HEK293 (cell line): ENCODE results near the gene CNTFR.

Experiments used
- CTCF ChIA-PET: fragments of 350-600 bp; formaldehyde crosslinking; extraction: SDS; loops from one replicate; lab custom pipeline; 2021; ENCODE audit warnings: antibody characterized with exemption; lab: Yijun Ruan, JAX
- POLR2A ChIA-PET: fragments of 300-600 bp; formaldehyde crosslinking; extraction: SDS; loops from one replicate; lab custom pipeline; 2020; ENCODE audit warnings: antibody characterized with exemption, inconsistent platforms; lab: Yijun Ruan, JAX
- H3K27ac ChIP-seq: fragments of 200-500 bp; sonication (Bioruptor generic); 2 replicates; pipeline ENCODE4 v1.5.1; 2014; ENCODE audit warnings: low read depth, low read length, control low read depth, inconsistent platforms; ENCODE audit errors: extremely low read depth
- H3K36me3 ChIP-seq, 2 experiments: fragments of 200-500 bp in 1 of 2; sonication (Bioruptor generic) in 1 of 2; 1 replicate in 1 of 2; 2 replicates in 1 of 2; pipeline ENCODE4 v1.5.1; 2014 to 2017; ENCODE audit warnings: inconsistent platforms in 2 of 2, low read length in 2 of 2; ENCODE audit not compliant: control insufficient read depth in 2 of 2, insufficient read depth in 1 of 2
- H3K4me1 ChIP-seq: fragments of 200-500 bp; sonication (Bioruptor generic); 2 replicates; pipeline ENCODE4 v1.5.1; 2014; ENCODE audit warnings: mild to moderate bottlenecking, low read length, inconsistent platforms; ENCODE audit not compliant: control insufficient read depth, insufficient read depth
- H3K4me3 ChIP-seq: 2 replicates; pipeline ENCODE4 v1.5.1; 2011; ENCODE audit warnings: low read depth, mild to moderate bottlenecking, control low read depth, low read length, moderate library complexity
- H3K9me3 ChIP-seq: fragments of 200-500 bp; sonication (Bioruptor generic); 2 replicates; pipeline ENCODE4 v1.5.1; 2014; ENCODE audit warnings: low read depth, low read length, inconsistent platforms; ENCODE audit not compliant: control insufficient read depth, insufficient read depth
- GLI4 ChIP-seq: fragments of 450-650 bp; formaldehyde crosslinking; IDR thresholded peaks from 2 replicates; pipeline ENCODE4 v1.5.1; 2016; ENCODE audit warnings: missing biosample characterization, missing genetic modification characterization
- KLF8 ChIP-seq: fragments of 450-650 bp; formaldehyde crosslinking; IDR thresholded peaks from 2 replicates; pipeline ENCODE4 v1.5.1; 2016; ENCODE audit warnings: missing biosample characterization, missing genetic modification characterization
- SCRT2 ChIP-seq: fragments of 450-650 bp; formaldehyde crosslinking; IDR thresholded peaks from 2 replicates; pipeline ENCODE4 v1.5.1; 2016; ENCODE audit warnings: missing biosample characterization, missing genetic modification characterization
- YY2 ChIP-seq: fragments of 450-650 bp; formaldehyde crosslinking; IDR thresholded peaks from 2 replicates; pipeline ENCODE4 v1.5.1; 2016; ENCODE audit warnings: missing biosample characterization, missing genetic modification characterization
- ZBTB21 ChIP-seq: fragments of 450-650 bp; formaldehyde crosslinking; IDR thresholded peaks from 2 replicates; pipeline ENCODE4 v1.5.1; 2017; ENCODE audit warnings: missing biosample characterization, missing genetic modification characterization
- ZBTB49 ChIP-seq: fragments of 450-650 bp; formaldehyde crosslinking; IDR thresholded peaks from 2 replicates; pipeline ENCODE4 v1.5.1; 2016; ENCODE audit warnings: missing biosample characterization, missing genetic modification characterization, low read depth
- ZNF274 ChIP-seq, 2 experiments: fragments of 200-500 bp in 1 of 2; fragments of 450-650 bp in 1 of 2; sonication (Bioruptor generic) in 1 of 2; formaldehyde crosslinking in 1 of 2; IDR thresholded peaks; 2 replicates each; pipeline versions ENCODE4 v1.5.1 to v1.6.1; 2014 to 2016; ENCODE audit warnings: borderline replicate concordance in 1 of 2, inconsistent platforms in 1 of 2, low read length in 1 of 2, missing biosample characterization in 1 of 2, missing genetic modification characterization in 1 of 2
- ZNF449 ChIP-seq: fragments of 450-650 bp; formaldehyde crosslinking; IDR thresholded peaks from 2 replicates; pipeline ENCODE4 v1.5.1; 2017; ENCODE audit warnings: missing biosample characterization, mild to moderate bottlenecking, missing genetic modification characterization, moderate library complexity
- ZNF645 ChIP-seq: fragments of 450-650 bp; formaldehyde crosslinking; IDR thresholded peaks from 2 replicates; pipeline ENCODE4; 2016; ENCODE audit warnings: missing biosample characterization, missing genetic modification characterization
- ZNF837 ChIP-seq: fragments of 450-650 bp; formaldehyde crosslinking; IDR thresholded peaks from 2 replicates; pipeline ENCODE4 v1.5.1; 2016; ENCODE audit warnings: missing biosample characterization, missing genetic modification characterization
- ZSCAN18 ChIP-seq: fragments of 450-650 bp; formaldehyde crosslinking; IDR thresholded peaks from 2 replicates; pipeline ENCODE4 v1.5.1; 2016; ENCODE audit warnings: missing biosample characterization, missing genetic modification characterization
- ZSCAN4 ChIP-seq: fragments of 450-650 bp; formaldehyde crosslinking; IDR thresholded peaks from 2 replicates; pipeline ENCODE4 v1.5.1; 2017; ENCODE audit warnings: missing biosample characterization, missing genetic modification characterization

The CNTFR gene

GRCh38 chr9:34572628-34573027 is 16.9 kb downstream of the CNTFR start:
- POLR2A ChIA-PET: no interaction called here
- CTCF ChIA-PET: no interaction called here

GRCh38 chr9:34572092-34572491 is 17.4 kb downstream of the CNTFR start:
- no peaks in the 10 kb centered on the region for H3K4me1 ChIP-seq
- ChIA-PET CTCF (no interaction called here), POLR2A (no interaction called here)
- no peaks in the 10 kb centered on the region for H3K9me3 ChIP-seq
- H3K27ac ChIP-seq: no peak overlapping the region
- H3K4me3 ChIP-seq: no peak overlapping the region
- H3K36me3 ChIP-seq: no peaks in the 10 kb centered on the region
- TF ChIP-seq KLF8: no peak
- no peak for TF ChIP-seq GLI4 (tag by site-specific recombination)
- TF ChIP-seq ZBTB21: no peak
- no peak for TF ChIP-seq YY2
- no peak for TF ChIP-seq ZBTB49
- no peak for TF ChIP-seq ZNF645 (tag by site-specific recombination)

More at GRCh38 chr9:34572628-34573027, 16.9 kb downstream of the CNTFR start:
- no peak for TF ChIP-seq ZNF837 (tag by site-specific recombination)
- TF ChIP-seq ZNF274 (IDR thresholded peaks at IDR 0.05; ENCODE audit: low read length): no peak
- no peak for TF ChIP-seq ZNF274 (tag by site-specific recombination; IDR thresholded peaks at IDR 0.05; ENCODE audit: borderline replicate concordance)
- TF ChIP-seq ZNF449 (tag by site-specific recombination): no peak
- no peak for TF ChIP-seq ZSCAN18
- H3K27ac ChIP-seq: no peak overlapping the region
- no peaks in the 10 kb centered on the region for H3K36me3 ChIP-seq
- H3K9me3 ChIP-seq: no peaks in the 10 kb centered on the region
- H3K4me1 ChIP-seq: no peaks in the 10 kb centered on the region
- H3K4me3 ChIP-seq: no peak overlapping the region

- CTCF ChIA-PET: interaction anchor here (0.8 to 3.7 kb wide), 3 partner anchors 8 to 20 kb away, joined by 4 to 26 read pairs (median 5); no protein-coding TSS in a partner anchor
- Histone ChIP-seq H3K27ac (no peak overlapping the region), H3K4me1 (no peaks in the 10 kb centered on the region), H3K4me3 (no peak overlapping the region), H3K36me3 (no peaks in the 10 kb centered on the region), H3K9me3 (no peaks in the 10 kb centered on the region)
- POLR2A ChIA-PET: interaction anchor here (0.5 kb wide), 1 partner anchor 158 kb away, joined by 3 read pairs; no protein-coding TSS in a partner anchor
- TF ChIP-seq SCRT2 (tag by site-specific recombination) (no peak), ZSCAN4 (tag by site-specific recombination) (peak; percentile 42)
Measured at GRCh38 chr9:34571481-34571810, 18.1 kb downstream of the CNTFR start.
